Measurements from ENCODE around the gene PHKB.
A peak's percentile ranks its signal among the peaks of the same experiment; 100 is the strongest.

DNA sequence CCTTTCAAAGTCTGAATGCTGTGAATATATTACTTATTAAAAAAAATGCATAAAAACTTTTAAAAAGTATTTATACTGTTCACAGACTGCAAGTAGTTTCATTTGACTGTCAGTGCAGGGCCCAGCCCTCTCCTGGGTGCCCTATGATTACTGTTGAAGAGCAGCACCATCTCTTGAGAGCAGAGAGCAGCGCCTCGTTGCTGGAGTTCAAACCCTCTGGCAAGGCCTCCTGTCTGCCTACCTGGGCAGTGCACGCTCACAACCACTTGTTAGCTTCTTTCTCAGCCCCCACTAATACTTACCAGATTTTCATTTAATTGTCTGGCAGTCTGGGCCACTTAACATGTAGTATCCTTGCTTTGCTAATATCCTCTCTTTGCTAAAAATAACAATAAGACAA is 233.4 kb downstream of the PHKB start:
- TF ChIP-seq, protein P1, sequence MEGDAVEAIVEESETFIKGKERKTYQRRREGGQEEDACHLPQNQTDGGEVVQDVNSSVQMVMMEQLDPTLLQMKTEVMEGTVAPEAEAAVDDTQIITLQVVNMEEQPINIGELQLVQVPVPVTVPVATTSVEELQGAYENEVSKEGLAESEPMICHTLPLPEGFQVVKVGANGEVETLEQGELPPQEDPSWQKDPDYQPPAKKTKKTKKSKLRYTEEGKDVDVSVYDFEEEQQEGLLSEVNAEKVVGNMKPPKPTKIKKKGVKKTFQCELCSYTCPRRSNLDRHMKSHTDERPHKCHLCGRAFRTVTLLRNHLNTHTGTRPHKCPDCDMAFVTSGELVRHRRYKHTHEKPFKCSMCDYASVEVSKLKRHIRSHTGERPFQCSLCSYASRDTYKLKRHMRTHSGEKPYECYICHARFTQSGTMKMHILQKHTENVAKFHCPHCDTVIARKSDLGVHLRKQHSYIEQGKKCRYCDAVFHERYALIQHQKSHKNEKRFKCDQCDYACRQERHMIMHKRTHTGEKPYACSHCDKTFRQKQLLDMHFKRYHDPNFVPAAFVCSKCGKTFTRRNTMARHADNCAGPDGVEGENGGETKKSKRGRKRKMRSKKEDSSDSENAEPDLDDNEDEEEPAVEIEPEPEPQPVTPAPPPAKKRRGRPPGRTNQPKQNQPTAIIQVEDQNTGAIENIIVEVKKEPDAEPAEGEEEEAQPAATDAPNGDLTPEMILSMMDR (conservative IDR thresholded peaks at IDR 0.05 in 1 of 2, IDR thresholded peaks at IDR 0.05 in 1 of 2; ENCODE audit: extremely low read depth in 1 of 2, insufficient read depth in 1 of 2, low read depth in 1 of 2, low read length in 2 of 2), result peak in 1 of 2 donors; percentile 5
- TF ChIP-seq EZH2 (IDR thresholded peaks at IDR 0.05; ENCODE audit: borderline replicate concordance, low read length), result no peak

Data from mammary epithelial cell (primary cell).